GM12878 (cell line): ENCODE results near the gene GHITM. TPM values are rescaled to one million over a fixed set of nuclear protein-coding genes. Genes with fewer than 3 reads are reported as not detected.

ENCODE experiments used
- ATAC-seq: fragments of 200-7000 bp; cut with Tn5 transposase; 3 replicates; pipeline ENCODE4 v1.9.1; 2020; ENCODE audit warnings: mild to moderate bottlenecking, moderate library complexity
- BruUV-seq: library from RNA; stranded (reverse); fragments of 400-500 nt; replicated peaks from 2 replicates; lab custom pipeline; 2021; lab: Mats Ljungman, UMichigan
- CTCF ChIA-PET: fragments of 300-600 bp; sonication (Branson Sonifier 250); formaldehyde crosslinking; extraction: SDS; loops from one replicate; lab custom pipeline; 2021; ENCODE audit warnings: inconsistent platforms; lab: Yijun Ruan, JAX
- POLR2A ChIA-PET: fragments of 350-600 bp; formaldehyde crosslinking; extraction: SDS; loops from one replicate; lab custom pipeline; 2021; ENCODE audit warnings: inconsistent platforms; lab: Charles Lee
- RAD21 ChIA-PET: fragments of 300-600 bp; sonication (Branson Sonifier 250); formaldehyde crosslinking; loops from one replicate; lab custom pipeline; 2023; ENCODE audit warnings: antibody characterized with exemption; ENCODE audit not compliant: unreplicated experiment; lab: Charles Lee
- SMC1A ChIA-PET: fragments of 300-600 bp; sonication (Branson Sonifier 250); formaldehyde crosslinking; loops from one replicate; lab custom pipeline; 2023; ENCODE audit not compliant: unreplicated experiment, uncharacterized antibody; lab: Charles Lee
- DNase-seq: peaks from one replicate; pipeline ENCODE4 v3.0.0-alpha.2; 2011; ENCODE audit warnings: low read depth, low spot score
- FAIRE-seq: peaks from 3 replicates; lab custom pipeline; 2011; peaks lifted over from hg19 to GRCh38; lab: Jason Lieb, UNC
- H2AFZ ChIP-seq: 2 replicates; pipeline ENCODE4 v1.6.0; 2011; ENCODE audit warnings: low read depth, low read length, control low read depth; ENCODE audit not compliant: control insufficient read depth
- H3K27ac ChIP-seq: 2 replicates; pipeline ENCODE4 v1.5.1; 2011; ENCODE audit warnings: control low read depth; ENCODE audit not compliant: control insufficient read depth, insufficient read depth
- H3K27me3 ChIP-seq, 2 experiments: replicated peaks in 1 of 2; 2 replicates each; pipeline versions ENCODE4 v1.6.0 to v1.6.1; 2011; ENCODE audit warnings: low read length in 1 of 2; ENCODE audit not compliant: control insufficient read depth in 2 of 2, insufficient read depth in 2 of 2
- H3K36me3 ChIP-seq, 2 experiments: 2 replicates each; pipeline ENCODE4 v1.5.1; 2011; ENCODE audit warnings: low read length in 1 of 2; ENCODE audit not compliant: control insufficient read depth in 2 of 2, insufficient read depth in 2 of 2
- H3K4me1 ChIP-seq: 2 replicates; pipeline ENCODE4 v1.6.1; 2011; ENCODE audit warnings: mild to moderate bottlenecking, low read length, moderate library complexity, mixed read lengths; ENCODE audit not compliant: control insufficient read depth, insufficient read depth
- H3K4me2 ChIP-seq: 2 replicates; pipeline ENCODE4 v1.6.0; 2011; ENCODE audit warnings: control low read depth; ENCODE audit not compliant: control insufficient read depth, insufficient read depth
- H3K4me3 ChIP-seq: fragments of 200-600 bp; sonication (generic); 2 replicates; pipeline ENCODE4 v1.5.1; 2016
- H3K79me2 ChIP-seq: 2 replicates; pipeline ENCODE4 v1.6.0; 2011; ENCODE audit warnings: low read length; ENCODE audit not compliant: control insufficient read depth, insufficient read depth
- H3K9ac ChIP-seq: 2 replicates; pipeline ENCODE4 v1.8.0; 2011; ENCODE audit warnings: low read length, control low read depth, mixed read lengths; ENCODE audit not compliant: control insufficient read depth, insufficient read depth
- H3K9me3 ChIP-seq: replicated peaks from 3 replicates; pipeline ENCODE4 v1.5.1; 2011; ENCODE audit warnings: mild to moderate bottlenecking, low read length; ENCODE audit not compliant: control insufficient read depth, insufficient read depth
- H4K20me1 ChIP-seq: 2 replicates; pipeline ENCODE4 v1.6.0; 2011; ENCODE audit not compliant: control insufficient read depth, insufficient read depth
- CREM ChIP-seq: IDR thresholded peaks from 2 replicates; pipeline ENCODE4 v1.6.1; 2014; ENCODE audit warnings: antibody characterized with exemption, low read depth
- EZH2 ChIP-seq: IDR thresholded peaks from 2 replicates; pipeline ENCODE4 v1.6.1; 2012; ENCODE audit warnings: low read depth, mild to moderate bottlenecking, control low read depth, inconsistent platforms, low read length, borderline replicate concordance; ENCODE audit not compliant: control insufficient read depth
- FOXM1 ChIP-seq: IDR thresholded peaks from 2 replicates; pipeline ENCODE4 v1.6.1; 2012; ENCODE audit warnings: low read depth, mild to moderate bottlenecking, inconsistent platforms, low read length, moderate library complexity
- HDGF ChIP-seq: fragments of 450-650 bp; IDR thresholded peaks from 2 replicates; pipeline ENCODE4 v1.6.1; 2016; ENCODE audit warnings: antibody characterized with exemption
- IRF4 ChIP-seq: IDR thresholded peaks from 2 replicates; pipeline ENCODE4 v1.6.1; 2011; ENCODE audit warnings: low read depth, low read length
- IRF5 ChIP-seq: fragments of 450-650 bp; IDR thresholded peaks from 2 replicates; pipeline ENCODE4 v1.6.1; 2017; ENCODE audit warnings: borderline replicate concordance
- KAT2A ChIP-seq: conservative IDR thresholded peaks from 2 replicates; pipeline ENCODE4 v1.6.1; 2011; ENCODE audit warnings: low read depth, low read length; ENCODE audit not compliant: control insufficient read depth
- NFYA ChIP-seq: IDR thresholded peaks from 2 replicates; pipeline ENCODE4 v1.6.1; 2011; ENCODE audit warnings: low read depth, mild to moderate bottlenecking, low read length, improper control_type of control experiment, borderline replicate concordance
- RCOR1 ChIP-seq: conservative IDR thresholded peaks from 2 replicates; pipeline ENCODE4 v1.6.1; 2012; ENCODE audit warnings: low read depth, low read length, improper control_type of control experiment
- RFX5 ChIP-seq: IDR thresholded peaks from 2 replicates; pipeline ENCODE4 v1.6.1; 2011; ENCODE audit warnings: low read depth, low read length, improper control_type of control experiment
- SIX5 ChIP-seq: IDR thresholded peaks from 2 replicates; pipeline ENCODE4 v1.6.1; 2011; ENCODE audit warnings: mild to moderate bottlenecking, low read depth, low read length, moderate library complexity; ENCODE audit not compliant: severe bottlenecking
- SMAD1 ChIP-seq: fragments of 450-650 bp; IDR thresholded peaks from 2 replicates; pipeline ENCODE4 v1.6.1; 2018; ENCODE audit warnings: mild to moderate bottlenecking, low read depth; ENCODE audit not compliant: partially characterized antibody
- STAT1 ChIP-seq: fragments of 450-650 bp; conservative IDR thresholded peaks from 2 replicates; pipeline ENCODE4 v1.6.1; 2014; ENCODE audit warnings: antibody characterized with exemption, mild to moderate bottlenecking
- SUPT20H ChIP-seq: IDR thresholded peaks from 2 replicates; pipeline ENCODE4 v1.6.1; 2011; ENCODE audit warnings: low read depth, mild to moderate bottlenecking, low read length, moderate library complexity, borderline replicate concordance; ENCODE audit not compliant: control insufficient read depth
- ZNF592 ChIP-seq: fragments of 450-650 bp; IDR thresholded peaks from 2 replicates; pipeline ENCODE4 v1.6.1; 2017; ENCODE audit warnings: mild to moderate bottlenecking, moderate library complexity
- whole genome bisulfite sequencing: methylation state at CpG from one replicate; pipeline ENCODE4 v1.1.6; 2016; ENCODE audit warnings: low lambda C conversion rate; ENCODE audit not compliant: insufficient replicate concordance, insufficient coverage; ENCODE audit errors: missing lambda C conversion rate; 5-methylcytosine and 5-hydroxymethylcytosine counted together
- in situ Hi-C: fragments of 300-500 bp; cut with MboI; formaldehyde crosslinking; loops from 9 replicates; pipeline ENCODE4 v1.14.3; 2018; ENCODE audit warnings: mixed read lengths
- intact Hi-C: fragments of 100-400 bp; cut with micrococcal nuclease; formaldehyde crosslinking; loops from one replicate; pipeline ENCODE4 v1.14.2; 2022; ENCODE audit not compliant: unreplicated experiment
- polyA plus RNA-seq, 11 experiments: library from polyadenylated mRNA; depleted of rRNA in 4 of 11; unstranded in 6 of 11; stranded (reverse) in 5 of 11; fragments of >200 nt; fragmentation: Nextera tagmentation in 4 of 11; fragmentation: Illumina TruSeq in 1 of 11; extraction: Ambion mirVana in 4 of 11; extraction: Trizol in 1 of 11; gene quantifications; 1 replicate in 1 of 11; 2 replicates in 10 of 11; pipeline versions ENCODE4 v1.2.1 to v1.2.3, GENCODE V29; 2011 to 2016; ENCODE audit warnings: inconsistent platforms in 2 of 11, missing spikeins in 2 of 11, low read depth in 1 of 11
- total RNA-seq, 4 experiments: library from RNA; depleted of rRNA in 3 of 4; stranded (reverse); fragments of >200 nt in 3 of 4; fragmentation: Illumina TruSeq in 1 of 4; extraction: Trizol in 1 of 4; gene quantifications; 2 replicates each; pipeline versions ENCODE4 v1.2.1 to v1.2.3, GENCODE V29; 2013 to 2021
- TF ChIP-seq, protein P1 (sequence below): fragments of 450-650 bp; conservative IDR thresholded peaks from 2 replicates; pipeline ENCODE4 v1.6.1; 2017; ENCODE audit warnings: mild to moderate bottlenecking, moderate library complexity

Gene GHITM
- total and polyA plus RNA-seq, 10 of the 15 experiments (the other 5 are each of a cell fraction or from before 2014, with no cell fraction given), result 120 to 501 (median 209) TPM

DNA sequence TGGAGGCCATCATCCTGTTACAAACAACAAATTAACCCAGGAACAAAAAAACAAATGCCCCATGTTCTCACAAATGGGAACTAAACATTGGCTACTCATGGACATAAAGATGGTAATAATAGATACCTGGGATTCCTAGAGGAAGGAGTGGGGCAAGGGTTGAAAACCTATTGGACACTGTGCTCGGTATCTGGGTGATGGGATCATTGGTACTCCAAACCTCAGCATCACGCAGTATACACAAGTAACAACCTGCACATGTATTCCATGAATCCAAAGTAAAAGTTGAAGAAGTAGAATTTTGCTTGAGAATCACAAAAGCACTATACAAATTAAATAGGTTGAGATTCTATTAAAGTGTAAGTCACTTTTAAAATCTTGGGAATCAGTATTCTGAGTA, 16.7 kb downstream of the GHITM start:
- ATAC-seq (no peak), DNase-seq (no peak), FAIRE-seq (no peak)
- intact Hi-C loops, result loop anchor here (10.0 kb wide), 1 partner anchor 379 kb away; no protein-coding TSS in a partner anchor
- Histone ChIP-seq H4K20me1 (peaks cover 3% of the 10 kb centered on the region; the same call in 1 of the 2 replicates), H3K4me2 (no peak overlapping the region), H3K79me2 (peaks cover 10% of the 10 kb centered on the region), H3K9ac (no peak overlapping the region), H3K9me3 (no peaks in the 10 kb centered on the region), H3K4me3 (no peak overlapping the region), H3K27me3 (no peaks in the 10 kb centered on the region), H3K4me1 (peaks cover 7% of the 10 kb centered on the region), H3K36me3 (peaks cover 1 to 28% of the 10 kb centered on the region in 2 experiments), H2AFZ (no peak overlapping the region), H3K27ac (no peak overlapping the region)
- SMC1A ChIA-PET, result interaction anchor here (0.6 to 4.5 kb wide), 3 partner anchors 7 to 426 kb away, joined by 3 to 21 read pairs (median 7); no protein-coding TSS in a partner anchor
- RAD21 ChIA-PET, result interaction anchor here (0.9 kb wide), 1 partner anchor 48 kb away, joined by 3 read pairs; no protein-coding TSS in a partner anchor
- CTCF ChIA-PET, result interaction anchor here (0.7 to 25.5 kb wide), 4 partner anchors 9 to 112 kb away, joined by 4 to 788 read pairs (median 4); partner anchors contain the start of gene CDHR1
- WGBS, result 98% methylated on average over 2 of the region's 2 CpGs
- POLR2A ChIA-PET, result interaction anchor here (0.6 kb wide), 1 partner anchor 13 kb away, joined by 3 read pairs; no protein-coding TSS in a partner anchor
- no TSS peak for BruUV-seq
- in situ Hi-C loops, result no loop called here
- TF ChIP-seq SUPT20H (no peak), RFX5 (no peak), RCOR1 (no peak), IRF5 (no peak), KAT2A (no peak), CREM (no peak), EZH2 (no peak), ZNF592 (no peak), IRF4 (no peak), STAT1 (no peak), NFYA (no peak), HDGF (no peak), SIX5 (no peak), SMAD1 (no peak), FOXM1 (no peak)
- TF ChIP-seq, protein P1, sequence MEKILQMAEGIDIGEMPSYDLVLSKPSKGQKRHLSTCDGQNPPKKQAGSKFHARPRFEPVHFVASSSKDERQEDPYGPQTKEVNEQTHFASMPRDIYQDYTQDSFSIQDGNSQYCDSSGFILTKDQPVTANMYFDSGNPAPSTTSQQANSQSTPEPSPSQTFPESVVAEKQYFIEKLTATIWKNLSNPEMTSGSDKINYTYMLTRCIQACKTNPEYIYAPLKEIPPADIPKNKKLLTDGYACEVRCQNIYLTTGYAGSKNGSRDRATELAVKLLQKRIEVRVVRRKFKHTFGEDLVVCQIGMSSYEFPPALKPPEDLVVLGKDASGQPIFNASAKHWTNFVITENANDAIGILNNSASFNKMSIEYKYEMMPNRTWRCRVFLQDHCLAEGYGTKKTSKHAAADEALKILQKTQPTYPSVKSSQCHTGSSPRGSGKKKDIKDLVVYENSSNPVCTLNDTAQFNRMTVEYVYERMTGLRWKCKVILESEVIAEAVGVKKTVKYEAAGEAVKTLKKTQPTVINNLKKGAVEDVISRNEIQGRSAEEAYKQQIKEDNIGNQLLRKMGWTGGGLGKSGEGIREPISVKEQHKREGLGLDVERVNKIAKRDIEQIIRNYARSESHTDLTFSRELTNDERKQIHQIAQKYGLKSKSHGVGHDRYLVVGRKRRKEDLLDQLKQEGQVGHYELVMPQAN, result no peak
- TF ChIP-seq, all 136 proteins: peak for 0
